HepG2 (cell line): ENCODE results near the gene MTHFD1.

Experiments used
- KLF16 ChIP-seq, 2 experiments: sonication (generic) in 1 of 2; formaldehyde crosslinking in 1 of 2; IDR thresholded peaks; 2 replicates each; pipeline versions ENCODE4 v1.6.1 to v1.8.0; 2016 to 2023; ENCODE audit warnings: missing genetic modification reagents in 2 of 2, missing compliant biosample characterization in 1 of 2
- MYC ChIP-seq: sonication (generic); formaldehyde crosslinking; IDR thresholded peaks from 2 replicates; pipeline ENCODE4 v1.9.0; 2021; ENCODE audit warnings: missing genetic modification reagents, borderline replicate concordance
- POLR2A ChIP-seq, 2 experiments: IDR thresholded peaks; 2 replicates each; pipeline ENCODE4 v1.6.1; 2011; ENCODE audit warnings: low read depth in 2 of 2, low read length in 2 of 2, mild to moderate bottlenecking in 1 of 2, moderate library complexity in 1 of 2; ENCODE audit not compliant: insufficient read depth in 1 of 2
- TBL1XR1 ChIP-seq: fragments of 150-350 bp; IDR thresholded peaks from 2 replicates; pipeline ENCODE4 v1.6.1; 2014; ENCODE audit warnings: borderline replicate concordance, low read length; ENCODE audit not compliant: partially characterized antibody
- ZMYM2 ChIP-seq: sonication (generic); formaldehyde crosslinking; IDR thresholded peaks from 2 replicates; pipeline ENCODE4 v1.8.0; 2022; ENCODE audit warnings: mild to moderate bottlenecking, missing genetic modification reagents
- ZNF121 ChIP-seq: sonication (generic); formaldehyde crosslinking; IDR thresholded peaks from 2 replicates; pipeline ENCODE4 v1.5.0; 2020; ENCODE audit warnings: mild to moderate bottlenecking, missing genetic modification reagents

- TF ChIP-seq MYC (CRISPR knock-in tag) = no peak
- TF ChIP-seq POLR2A (IDR thresholded peaks at IDR 0.05; ENCODE audit: insufficient read depth in 1 of 2, low read depth in 2 of 2, low read length in 2 of 2) = no peak
- no peak for TF ChIP-seq KLF16 (CRISPR knock-in tag; IDR thresholded peaks at IDR 0.05)
- TF ChIP-seq ZNF121 (CRISPR knock-in tag) = no peak
- no peak for TF ChIP-seq ZMYM2 (CRISPR knock-in tag)
- no peak for TF ChIP-seq TBL1XR1
Measured at GRCh38 chr14:64444140-64444539, 56.0 kb downstream of the MTHFD1 start.
